HFFc6 (cell line): ENCODE data around the gene GAD2. TPM values are rescaled to one million over a fixed set of nuclear protein-coding genes. Genes with fewer than 3 reads are reported as not detected.

ENCODE experiments used
- DNase-seq: peaks from one replicate; pipeline ENCODE4 v3.0.0-alpha.2; 2018
- H3K27ac Mint-ChIP-seq: 2 replicates; pipeline ENCODE4 v1.8.0; 2020; ENCODE audit warnings: mild to moderate bottlenecking, mixed read lengths
- H3K27me3 Mint-ChIP-seq: 2 replicates; pipeline ENCODE4 v1.8.0; 2021; ENCODE audit warnings: mild to moderate bottlenecking, moderate library complexity, mixed read lengths; ENCODE audit not compliant: insufficient read depth
- H3K36me3 Mint-ChIP-seq: 2 replicates; pipeline ENCODE4 v1.8.0; 2021; ENCODE audit warnings: low read depth, mixed read lengths
- H3K4me1 Mint-ChIP-seq: 2 replicates; pipeline ENCODE4 v1.8.0; 2020; ENCODE audit warnings: low read depth, mixed read lengths
- H3K4me3 Mint-ChIP-seq: 2 replicates; pipeline ENCODE4 v1.8.0; 2020; ENCODE audit warnings: mild to moderate bottlenecking, moderate library complexity, mixed read lengths
- H3K9me3 Mint-ChIP-seq: 2 replicates; pipeline ENCODE4 v1.8.0; 2020; ENCODE audit warnings: mild to moderate bottlenecking, mixed read lengths
- CTCF ChIP-seq: fragments of 200-600 bp; sonication (generic); IDR thresholded peaks from 2 replicates; pipeline ENCODE4 v1.5.0; 2021; ENCODE audit warnings: antibody characterized with exemption, mild to moderate bottlenecking
- total RNA-seq, 6 experiments: library from RNA; stranded (reverse); fragmentation: NEBNext Ultra II Directional; extraction: Animal tissue kit (Norgen Biotek cat#: 25700); gene quantifications; 2 replicates in 1 of 6; 3 replicates in 5 of 6; pipeline ENCODE4 v1.2.3, GENCODE V29; 2021

The GAD2 gene
- total RNA-seq, 6 experiments from 2014 or later, result not detected

DNA sequence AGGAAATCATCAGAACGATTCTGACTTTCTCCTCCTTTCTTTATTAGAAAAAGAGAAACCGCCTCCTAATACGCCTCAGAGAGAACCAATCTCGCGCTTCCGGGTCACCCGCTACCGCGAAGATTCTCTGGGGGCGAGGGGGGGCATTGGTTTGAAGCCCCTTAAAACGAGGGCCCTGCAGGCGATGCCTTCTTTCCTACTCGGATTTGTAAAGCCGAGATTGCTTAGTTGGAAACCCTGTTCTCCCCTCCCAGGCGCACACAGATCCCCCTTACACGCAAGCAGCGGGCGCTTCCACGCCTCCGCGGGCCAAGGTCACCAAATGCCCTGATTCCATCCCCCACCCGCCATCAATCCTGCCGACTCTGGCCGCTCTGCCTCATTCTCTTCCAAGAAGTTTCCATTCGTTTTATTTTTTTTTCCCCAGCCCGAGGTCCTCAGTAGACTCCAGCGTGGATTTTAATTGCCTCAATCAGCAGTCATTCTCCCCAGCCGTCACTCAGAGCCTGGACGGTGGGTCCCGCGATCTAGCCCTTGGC is 1.1 kb upstream of the GAD2 start:
- no peak for DNase-seq
- TF ChIP-seq CTCF, result no peak
- Mint-ChIP-seq H3K27me3 (peaks cover 36% of the 10 kb centered on the region), H3K4me3 (no peak overlapping the region; the same call in 1 of the 2 replicates), H3K36me3 (peaks cover 5% of the 10 kb centered on the region), H3K9me3 (peaks cover 26% of the 10 kb centered on the region; the same call in 1 of the 2 replicates), H3K4me1 (no peaks in the 10 kb centered on the region), H3K27ac (no peak overlapping the region)

DNA sequence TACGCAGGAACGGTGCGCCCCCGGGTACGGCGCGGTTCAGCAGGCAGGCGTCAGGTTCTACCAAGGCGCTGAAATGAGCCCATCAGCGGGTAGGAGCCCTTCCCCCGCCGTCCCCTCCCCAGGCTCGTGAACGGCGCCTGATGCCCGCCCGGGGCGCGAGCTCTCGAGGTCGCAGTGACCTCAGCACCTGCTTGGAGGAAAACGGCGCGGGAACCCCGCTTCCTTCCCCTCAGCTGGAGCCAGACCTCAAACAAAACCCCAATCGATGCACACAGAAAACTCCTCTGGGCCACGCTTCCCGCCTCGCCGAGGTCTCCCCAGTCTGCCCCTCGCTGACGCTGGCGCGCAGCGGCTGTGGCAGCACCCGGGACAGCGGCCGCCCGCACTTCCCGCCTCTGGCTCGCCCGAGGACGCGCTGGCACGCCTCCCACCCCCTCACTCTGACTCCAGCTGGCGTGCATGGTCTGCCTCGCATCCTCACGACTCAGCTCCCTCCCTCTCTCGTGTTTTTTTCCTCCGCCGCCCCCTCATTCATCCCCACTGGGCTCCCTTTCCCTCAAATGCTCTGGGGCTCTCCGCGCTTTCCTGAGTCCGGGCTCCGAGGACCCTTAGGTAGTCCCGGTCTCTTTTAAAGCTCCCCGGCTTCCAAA is 514 bp upstream of the GAD2 start:
- no peak for TF ChIP-seq CTCF
- Mint-ChIP-seq H3K4me1 (no peaks in the 10 kb centered on the region), H3K27me3 (peaks cover 36% of the 10 kb centered on the region), H3K36me3 (peaks cover 5% of the 10 kb centered on the region), H3K9me3 (peaks cover 26% of the 10 kb centered on the region; the same call in 1 of the 2 replicates), H3K27ac (no peak overlapping the region), H3K4me3 (no peak overlapping the region)
- no peak for DNase-seq

- H3K4me1 Mint-ChIP-seq, result no peaks in the 10 kb centered on the region
- DNase-seq, result no peak
- no peak overlapping the region for H3K27ac Mint-ChIP-seq
- peaks cover 26% of the 10 kb centered on the region; the same call in 1 of the 2 replicates for H3K9me3 Mint-ChIP-seq
- no peak for TF ChIP-seq CTCF
- no peak overlapping the region for H3K4me3 Mint-ChIP-seq
- H3K27me3 Mint-ChIP-seq, result peaks cover 36% of the 10 kb centered on the region
- H3K36me3 Mint-ChIP-seq, result peaks cover 5% of the 10 kb centered on the region
Measured at GRCh38 chr10:26217396-26218086, 967 bp downstream of the GAD2 start.

DNA sequence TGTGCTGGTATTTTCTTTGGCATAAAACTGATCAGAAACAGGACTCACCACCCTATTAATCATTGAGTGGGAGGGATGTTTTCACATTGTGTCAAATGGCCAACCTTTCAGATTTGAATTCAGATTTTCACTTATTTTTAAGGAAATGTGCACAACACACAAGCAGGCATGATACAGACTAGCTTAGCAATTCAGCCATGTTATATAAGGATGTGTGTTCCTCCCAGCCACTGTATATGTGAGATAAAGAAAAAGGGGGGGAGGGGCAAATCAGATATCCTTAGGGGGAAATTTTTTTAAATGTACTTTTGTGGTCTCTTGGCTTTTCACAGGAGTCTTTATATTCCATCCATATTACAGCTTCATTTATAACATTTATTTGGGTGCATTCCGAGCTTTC is 3.1 kb downstream of the GAD2 start:
- Mint-ChIP-seq H3K36me3 (peaks cover 5% of the 10 kb centered on the region), H3K27me3 (peaks cover 20% of the 10 kb centered on the region), H3K9me3 (peaks cover 22% of the 10 kb centered on the region; the same call in 1 of the 2 replicates), H3K4me1 (no peaks in the 10 kb centered on the region), H3K27ac (no peak overlapping the region), H3K4me3 (no peak overlapping the region)
- no peak for DNase-seq
- no peak for TF ChIP-seq CTCF

GRCh38 chr10:26220901-26221300 is 4.3 kb downstream of the GAD2 start:
- Mint-ChIP-seq H3K9me3 (peaks cover 17% of the 10 kb centered on the region; the same call in 1 of the 2 replicates), H3K27ac (no peak overlapping the region), H3K27me3 (peaks cover 10% of the 10 kb centered on the region), H3K36me3 (peaks cover 5% of the 10 kb centered on the region), H3K4me3 (no peak overlapping the region), H3K4me1 (no peaks in the 10 kb centered on the region)
- no peak for TF ChIP-seq CTCF
- no peak for DNase-seq
